Endothelial cell of umbilical vein (primary cell): Measurements from ENCODE around the gene NR3C1. TPM values are rescaled to one million over a fixed set of nuclear protein-coding genes. Genes with fewer than 3 reads are reported as not detected.

ENCODE experiments used
- Bru-seq: library from RNA; stranded (reverse); fragments of 400-500 nt; gene quantifications from one replicate; lab custom pipeline; 2021; lab: Mats Ljungman, UMichigan
- BruChase-seq, 2 experiments: library from RNA; stranded (reverse); fragments of 400-500 nt; gene quantifications; one replicate each; lab custom pipeline; 2021; lab: Mats Ljungman, UMichigan
- BruUV-seq: library from RNA; stranded (reverse); fragments of 400-500 nt; replicated peaks from 2 replicates; lab custom pipeline; 2021; lab: Mats Ljungman, UMichigan
- CTCF ChIA-PET: fragments of 300-600, 350-600 bp; sonication (Branson Sonifier 250); formaldehyde crosslinking; loops from one replicate; lab custom pipeline; 2021; ENCODE audit warnings: antibody characterized with exemption, inconsistent platforms; lab: Charles Lee
- POLR2A ChIA-PET: fragments of 300-600, 350-600 bp; sonication (Branson Sonifier 250); formaldehyde crosslinking; loops from one replicate; lab custom pipeline; 2021; ENCODE audit warnings: antibody characterized with exemption, inconsistent platforms; lab: Charles Lee
- DNase-seq: peaks from one replicate; pipeline ENCODE4 v3.0.0-alpha.2; 2011; ENCODE audit warnings: low read depth, low spot score
- FAIRE-seq: peaks from 2 replicates; lab custom pipeline; 2011; peaks lifted over from hg19 to GRCh38; lab: Jason Lieb, UNC
- H2AFZ ChIP-seq: 2 replicates; pipeline ENCODE4 v1.6.0; 2012; ENCODE audit warnings: low read depth, low read length, control low read depth, inconsistent platforms
- H3K27ac ChIP-seq: 2 replicates; pipeline ENCODE4 v1.5.1; 2011; ENCODE audit warnings: low read depth, mild to moderate bottlenecking, control low read depth, low read length, moderate library complexity; ENCODE audit not compliant: insufficient read depth
- H3K27me3 ChIP-seq, 2 experiments: 2 replicates each; pipeline versions ENCODE4 v1.6.0 to v1.6.1; 2011; ENCODE audit warnings: low read length in 2 of 2, mixed read lengths in 1 of 2; ENCODE audit not compliant: control insufficient read depth in 2 of 2, insufficient read depth in 2 of 2
- H3K36me3 ChIP-seq, 2 experiments: 2 replicates in 1 of 2; 3 replicates in 1 of 2; pipeline ENCODE4 v1.5.1; 2011; ENCODE audit warnings: low read length in 2 of 2, mild to moderate bottlenecking in 1 of 2, moderate library complexity in 1 of 2; ENCODE audit not compliant: control insufficient read depth in 2 of 2, insufficient read depth in 2 of 2; ENCODE audit errors: extremely low read depth in 1 of 2
- H3K4me1 ChIP-seq: 3 replicates; pipeline ENCODE4 v1.5.1; 2011; ENCODE audit warnings: mild to moderate bottlenecking, low read length; ENCODE audit not compliant: control insufficient read depth, insufficient read depth; ENCODE audit errors: extremely low read depth
- H3K4me2 ChIP-seq: 2 replicates; pipeline ENCODE4 v1.6.1; 2011; ENCODE audit warnings: low read length, control low read depth, mixed read lengths; ENCODE audit not compliant: insufficient read depth
- H3K4me3 ChIP-seq, 3 experiments: fragments of 200-600 bp in 1 of 3; sonication (generic), shearing (Covaris generic) in 1 of 3; replicated peaks in 1 of 3; 2 replicates each; pipeline ENCODE4 v1.5.1; 2011 to 2016; ENCODE audit warnings: control low read depth in 3 of 3, low read length in 3 of 3, mild to moderate bottlenecking in 2 of 3, inconsistent platforms in 1 of 3, low read depth in 1 of 3, moderate library complexity in 1 of 3; ENCODE audit not compliant: insufficient read depth in 1 of 3
- H3K79me2 ChIP-seq: 2 replicates; pipeline ENCODE4 v1.6.0; 2012; ENCODE audit warnings: low read length, inconsistent platforms; ENCODE audit not compliant: control insufficient read depth, insufficient read depth
- H3K9ac ChIP-seq: replicated peaks from 2 replicates; pipeline ENCODE3; 2011; ENCODE audit warnings: low read length, control low read depth; ENCODE audit not compliant: insufficient read depth; ENCODE audit errors: extremely low read depth
- H3K9me1 ChIP-seq: replicated peaks from 3 replicates; pipeline ENCODE4 v1.6.0; 2011; ENCODE audit warnings: mild to moderate bottlenecking, low read length; ENCODE audit not compliant: control insufficient read depth, insufficient read depth; ENCODE audit errors: extremely low read depth
- H3K9me3 ChIP-seq: replicated peaks from 2 replicates; pipeline ENCODE4 v1.5.1; 2012; ENCODE audit warnings: low read length, inconsistent platforms; ENCODE audit not compliant: control insufficient read depth, insufficient read depth
- H4K20me1 ChIP-seq: replicated peaks from 2 replicates; pipeline ENCODE3; 2011; ENCODE audit warnings: mild to moderate bottlenecking, low read length; ENCODE audit not compliant: control insufficient read depth, insufficient read depth; ENCODE audit errors: extremely low read depth
- CTCF ChIP-seq, 2 donors: IDR thresholded peaks; 1 replicate in 1 of 2; 2 replicates in 1 of 2; pipeline ENCODE4 v1.5.1; 2011; ENCODE audit warnings: low read length in 2 of 2, mild to moderate bottlenecking in 2 of 2, moderate library complexity in 2 of 2, control low read depth in 1 of 2, inconsistent platforms in 1 of 2, low read depth in 1 of 2; ENCODE audit not compliant: insufficient read depth in 1 of 2; ENCODE audit errors: extremely low read depth in 1 of 2
- EZH2 ChIP-seq: IDR thresholded peaks from 2 replicates; pipeline ENCODE4 v1.6.1; 2012; ENCODE audit warnings: borderline replicate concordance, low read depth, mild to moderate bottlenecking, moderate library complexity, low read length, inconsistent platforms; ENCODE audit not compliant: severe bottlenecking
- FOS ChIP-seq: IDR thresholded peaks from 2 replicates; pipeline ENCODE4 v1.6.1; 2011; ENCODE audit warnings: mild to moderate bottlenecking, low read length, moderate library complexity, borderline replicate concordance; ENCODE audit not compliant: insufficient read depth
- GATA2 ChIP-seq: IDR thresholded peaks from 2 replicates; pipeline ENCODE4 v1.7.0; 2011; ENCODE audit warnings: low read depth, mild to moderate bottlenecking, moderate library complexity, mixed read lengths, low read length; ENCODE audit not compliant: insufficient read length, insufficient read depth
- JUN ChIP-seq: IDR thresholded peaks from 2 replicates; pipeline ENCODE4 v1.6.1; 2011; ENCODE audit warnings: borderline replicate concordance, low read depth; ENCODE audit not compliant: insufficient read length, insufficient read depth
- MAX ChIP-seq: IDR thresholded peaks from 2 replicates; pipeline ENCODE4 v1.6.1; 2011; ENCODE audit not compliant: insufficient read depth, insufficient read length
- MYC ChIP-seq: IDR thresholded peaks from one replicate; pipeline ENCODE4 v1.6.1; 2011; ENCODE audit warnings: mild to moderate bottlenecking, low read depth, low read length
- POLR2A ChIP-seq: IDR thresholded peaks from 2 replicates; pipeline ENCODE4 v1.6.1; 2012; ENCODE audit warnings: low read depth, mild to moderate bottlenecking, control low read depth, low read length
- POLR2AphosphoS5 ChIP-seq: IDR thresholded peaks from 2 replicates; pipeline ENCODE4 v1.6.1; 2012; ENCODE audit warnings: low read depth, mild to moderate bottlenecking, control low read depth, low read length, moderate library complexity; ENCODE audit not compliant: insufficient read depth
- dilution Hi-C: fragments of 300-500 bp; cut with MboI; formaldehyde crosslinking; loops from one replicate; pipeline ENCODE4 v1.15.0; 2019; ENCODE audit warnings: low sequenced_read_pairs; ENCODE audit not compliant: extremely low pct_ligation_motif_present
- intact Hi-C: fragments of 100-400 bp; cut with micrococcal nuclease; formaldehyde crosslinking; loops from one replicate; pipeline ENCODE4 v1.10.0; 2022
- long read RNA-seq: library from polyadenylated mRNA; stranded (forward); transcript quantifications from one replicate; pipeline ENCODE4 v2.0.0, GENCODE V29; 2021
- polyA minus RNA-seq, 3 experiments: library from RNA; depleted of rRNA, polyadenylated mRNA; stranded (reverse); fragments of >200 nt; gene quantifications; 1 replicate in 1 of 3; 2 replicates in 2 of 3; pipeline ENCODE4 v1.2.3, GENCODE V29; 2011
- polyA plus RNA-seq, 4 experiments: library from polyadenylated mRNA; depleted of rRNA in 3 of 4; stranded (reverse) in 3 of 4; unstranded in 1 of 4; fragments of >200 nt; gene quantifications; 2 replicates each; pipeline versions ENCODE4 v1.2.1 to v1.2.3, GENCODE V29; 2011 to 2012; ENCODE audit warnings: missing spikeins in 1 of 4
- total RNA-seq: library from RNA; stranded (reverse); gene quantifications from 2 replicates; pipeline ENCODE4 v1.2.3, GENCODE V29; 2021

Gene NR3C1
- total RNA-seq = 17.0 and 21.2 TPM in 2 replicates
- 3.0 and 4.1 TPM in 2 replicates for polyA plus RNA-seq
- polyA plus RNA-seq (2011; cell fraction: cytosol; rRNA removed) = 5.4 and 5.5 TPM in 2 replicates
- 6.4 and 8.2 TPM in 2 replicates for polyA plus RNA-seq (2011; cell fraction: nucleus; rRNA removed)
- 11.5 and 15.6 TPM in 2 replicates for polyA plus RNA-seq (2012)
- 12.0 and 13.3 TPM in 2 replicates for polyA minus RNA-seq
- polyA minus RNA-seq (2011; cell fraction: cytosol; rRNA and poly(A)+ RNA removed) = 50.7 TPM
- polyA minus RNA-seq (2011; cell fraction: nucleus; rRNA and poly(A)+ RNA removed) = 20.7 and 29.0 TPM in 2 replicates
- Bru-seq, nascent RNA = percentile 74 among the genes with signal in this experiment
- BruChase-seq, experiment 1, labeled RNA remaining after a 6-hour chase = percentile 52 among the genes with signal in this experiment
- BruChase-seq, experiment 2, labeled RNA remaining after a 2-hour chase = percentile 65 among the genes with signal in this experiment
- long read RNA-seq, full-length matches to known transcripts = 16 of 30 reads
- long read RNA-seq, partial matches to known transcripts = 4 of 30 reads
- long read RNA-seq, other reads (novel, unspliced or antisense) = 10 of 30 reads

- Histone ChIP-seq H3K27ac (peak within 1 kb of the TSS; percentile 94), H4K20me1 (no peaks in the 10 kb centered on the region), H3K4me3 (peak within 1 kb of the TSS; percentile 64 to 94 (median 87)), H3K4me1 (peaks cover 39% of the 10 kb centered on the region), H3K9ac (peak within 1 kb of the TSS; percentile 95), H3K4me2 (peak within 1 kb of the TSS; percentile 95), H2AFZ (peak within 1 kb of the TSS; percentile 89), H3K9me1 (no peaks in the 10 kb centered on the region), H3K79me2 (peaks cover 39% of the 10 kb centered on the region), H3K9me3 (no peaks in the 10 kb centered on the region), H3K36me3 (no peaks in the 10 kb centered on the region), H3K27me3 (no peaks in the 10 kb centered on the region)
- TF ChIP-seq JUN (no peak), POLR2A (no peak), FOS (no peak), MAX (peak; percentile 34), EZH2 (no peak), POLR2AphosphoS5 (peak; percentile 69), GATA2 (no peak), MYC (peak; percentile 4), CTCF (IDR thresholded peaks at IDR 0.05; ENCODE audit: extremely low read depth in 1 of 2, insufficient read depth in 1 of 2, low read depth in 1 of 2, low read length in 2 of 2) (peak; percentile 16 to 62)
- intact Hi-C loops = loop anchor here (1.0 to 10.0 kb wide), 14 partner anchors 89 to 787 kb away; no protein-coding TSS in a partner anchor
- DNase-seq (peak; percentile 78), FAIRE-seq (peak; percentile 64)
- BruUV-seq = no TSS peak
- dilution Hi-C loops = no loop called here
- ChIA-PET POLR2A (interaction anchor here (0.6 to 1.2 kb wide), 3 partner anchors 324 to 478 kb away, joined by 3 to 5 read pairs (median 4); no protein-coding TSS in a partner anchor), CTCF (interaction anchor here (0.6 to 2.8 kb wide), 54 partner anchors 8 to 786 kb away, joined by 3 to 35 read pairs (median 4); no protein-coding TSS in a partner anchor)
These were observed at the start of gene NR3C1 for GRCh38 chr5:143403593-143404415. TSS of gene NR3C1 (minus strand) at chr5:143403686. CDS start at chr5:143400839, 2,847 bp downstream.
